Choroid plexus epithelial cell (primary cell): ENCODE measurements around the gene DDX54.

Source experiments
- DNase-seq: peaks from one replicate; pipeline ENCODE4 v3.0.0-alpha.2; 2010; ENCODE audit warnings: low read depth
- H3K4me3 ChIP-seq: 2 replicates; pipeline ENCODE4 v1.5.1; 2011; ENCODE audit warnings: low read depth, mild to moderate bottlenecking, control low read depth, low read length, moderate library complexity
- TF ChIP-seq, protein P1 (sequence below): conservative IDR thresholded peaks from 2 replicates; pipeline ENCODE4 v1.5.1; 2011; ENCODE audit warnings: low read depth, mild to moderate bottlenecking, control low read depth, inconsistent platforms, low read length, moderate library complexity

The DDX54 gene

GRCh38 chr12:113185180-113186032 is at the start of gene DDX54, which contains the start of gene RITA1:
TSS of gene DDX54 (minus strand) at chr12:113185478. CDS start at chr12:113185451, 27 bp downstream.
TSS of gene RITA1 (plus strand) at chr12:113185721. CDS start at chr12:113186747, 1,026 bp downstream.
- TF ChIP-seq, protein P1, sequence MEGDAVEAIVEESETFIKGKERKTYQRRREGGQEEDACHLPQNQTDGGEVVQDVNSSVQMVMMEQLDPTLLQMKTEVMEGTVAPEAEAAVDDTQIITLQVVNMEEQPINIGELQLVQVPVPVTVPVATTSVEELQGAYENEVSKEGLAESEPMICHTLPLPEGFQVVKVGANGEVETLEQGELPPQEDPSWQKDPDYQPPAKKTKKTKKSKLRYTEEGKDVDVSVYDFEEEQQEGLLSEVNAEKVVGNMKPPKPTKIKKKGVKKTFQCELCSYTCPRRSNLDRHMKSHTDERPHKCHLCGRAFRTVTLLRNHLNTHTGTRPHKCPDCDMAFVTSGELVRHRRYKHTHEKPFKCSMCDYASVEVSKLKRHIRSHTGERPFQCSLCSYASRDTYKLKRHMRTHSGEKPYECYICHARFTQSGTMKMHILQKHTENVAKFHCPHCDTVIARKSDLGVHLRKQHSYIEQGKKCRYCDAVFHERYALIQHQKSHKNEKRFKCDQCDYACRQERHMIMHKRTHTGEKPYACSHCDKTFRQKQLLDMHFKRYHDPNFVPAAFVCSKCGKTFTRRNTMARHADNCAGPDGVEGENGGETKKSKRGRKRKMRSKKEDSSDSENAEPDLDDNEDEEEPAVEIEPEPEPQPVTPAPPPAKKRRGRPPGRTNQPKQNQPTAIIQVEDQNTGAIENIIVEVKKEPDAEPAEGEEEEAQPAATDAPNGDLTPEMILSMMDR: no peak
- peak within 1 kb of the TSS; percentile 96 for H3K4me3 ChIP-seq
- DNase-seq: peak; percentile 76

GRCh38 chr12:113234483-113234882 is 49.2 kb upstream of the DDX54 start:
- H3K4me3 ChIP-seq: no peak overlapping the region
- DNase-seq: no peak
- TF ChIP-seq, protein P1: no peak

DNA sequence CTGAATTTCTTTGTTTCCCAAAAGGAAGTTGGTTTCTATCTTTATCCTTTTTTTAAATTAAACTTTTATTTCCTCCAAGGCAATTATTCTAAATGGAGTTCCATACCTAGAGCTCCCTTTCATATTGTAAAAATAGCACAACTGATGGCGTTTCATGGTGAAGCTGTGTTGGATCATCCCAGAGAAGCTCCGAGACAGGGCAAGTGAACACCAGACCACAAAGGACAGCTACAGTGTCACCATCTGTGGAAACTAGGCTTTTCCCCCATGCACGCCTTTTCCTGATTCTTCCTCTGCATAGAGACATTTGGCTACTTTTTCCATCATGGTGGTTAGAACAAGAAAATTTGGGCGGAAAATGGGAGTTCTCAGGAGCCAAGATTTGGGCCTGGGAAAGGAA is 48.7 kb upstream of the DDX54 start:
- no peak overlapping the region for H3K4me3 ChIP-seq
- DNase-seq: no peak
- TF ChIP-seq, protein P1: no peak

DNA sequence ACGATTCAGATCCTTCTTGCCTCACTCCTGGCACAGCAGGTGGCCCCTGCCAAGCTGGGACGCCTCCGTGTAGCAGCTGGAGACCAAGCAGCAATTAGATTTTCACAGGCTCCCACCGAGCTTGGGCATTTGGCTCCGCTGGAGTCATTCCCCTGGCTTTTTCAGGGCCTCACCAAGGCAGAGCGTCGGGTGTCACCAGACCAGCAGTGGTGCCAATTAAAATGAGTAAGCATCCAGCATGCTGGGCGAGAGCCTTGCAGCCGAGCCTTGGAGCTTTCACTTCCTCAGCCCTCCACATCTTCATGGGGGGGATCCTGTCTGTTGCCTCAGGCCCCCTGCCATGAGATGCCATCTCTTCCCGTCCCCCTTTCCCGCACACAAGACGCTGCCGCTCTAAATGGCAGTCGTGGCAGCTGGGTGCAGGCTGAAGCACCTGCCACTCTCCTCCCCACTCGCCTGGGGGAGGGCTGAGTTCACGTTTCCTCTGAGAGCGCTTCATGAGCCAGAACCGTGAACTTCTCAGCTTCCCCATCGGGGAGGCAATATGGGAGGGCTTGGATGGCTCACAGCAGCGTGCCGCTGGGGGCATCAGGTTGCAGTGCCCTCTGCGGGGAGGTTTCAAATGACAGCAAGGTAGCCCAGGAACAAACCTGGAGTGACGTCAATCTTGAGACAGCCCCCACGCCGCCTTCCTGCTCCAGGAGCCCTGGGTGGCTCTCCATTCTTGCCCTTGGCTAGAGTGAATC is 47.7 kb upstream of the DDX54 start:
- no peak overlapping the region for H3K4me3 ChIP-seq
- TF ChIP-seq, protein P1: no peak
- peak; percentile 73 for DNase-seq

DNA sequence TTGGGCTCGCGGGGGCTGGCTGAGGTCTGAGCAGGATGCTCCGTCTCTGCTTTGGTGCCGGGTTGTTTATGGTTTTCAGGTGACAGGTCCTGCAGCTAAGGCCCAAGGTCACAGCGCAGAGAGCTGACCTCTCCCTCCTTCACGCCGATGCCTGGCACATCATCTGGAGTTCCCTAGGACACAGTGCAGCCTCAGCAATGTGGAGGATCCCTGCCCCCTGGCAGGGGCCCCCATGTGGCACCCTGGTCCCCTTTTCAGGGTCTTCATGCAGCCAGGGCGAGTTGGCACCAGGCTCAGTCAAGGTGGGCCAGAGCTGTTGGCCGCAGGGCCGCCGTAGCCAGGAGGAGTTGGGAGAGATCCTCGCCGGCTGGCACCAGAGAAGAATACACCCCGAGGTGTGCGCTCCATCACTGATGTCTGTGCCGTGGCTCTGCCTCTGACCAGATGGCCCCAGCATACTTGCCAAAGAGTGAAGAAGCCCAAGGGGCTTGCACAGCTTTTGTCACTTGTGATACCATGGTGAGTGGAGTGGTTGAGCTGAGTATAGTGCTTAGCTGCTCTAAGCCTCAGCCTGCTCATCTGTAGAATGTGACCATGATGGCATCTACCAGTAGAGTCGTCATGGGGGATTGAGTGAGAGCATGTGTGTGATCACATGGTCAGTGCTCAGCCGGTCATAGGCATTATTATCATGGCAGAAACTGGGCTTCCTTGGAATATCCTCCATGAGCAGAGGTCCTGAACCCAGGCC is 47.0 kb upstream of the DDX54 start:
- TF ChIP-seq, protein P1: no peak
- no peak overlapping the region for H3K4me3 ChIP-seq
- no peak for DNase-seq

DNA sequence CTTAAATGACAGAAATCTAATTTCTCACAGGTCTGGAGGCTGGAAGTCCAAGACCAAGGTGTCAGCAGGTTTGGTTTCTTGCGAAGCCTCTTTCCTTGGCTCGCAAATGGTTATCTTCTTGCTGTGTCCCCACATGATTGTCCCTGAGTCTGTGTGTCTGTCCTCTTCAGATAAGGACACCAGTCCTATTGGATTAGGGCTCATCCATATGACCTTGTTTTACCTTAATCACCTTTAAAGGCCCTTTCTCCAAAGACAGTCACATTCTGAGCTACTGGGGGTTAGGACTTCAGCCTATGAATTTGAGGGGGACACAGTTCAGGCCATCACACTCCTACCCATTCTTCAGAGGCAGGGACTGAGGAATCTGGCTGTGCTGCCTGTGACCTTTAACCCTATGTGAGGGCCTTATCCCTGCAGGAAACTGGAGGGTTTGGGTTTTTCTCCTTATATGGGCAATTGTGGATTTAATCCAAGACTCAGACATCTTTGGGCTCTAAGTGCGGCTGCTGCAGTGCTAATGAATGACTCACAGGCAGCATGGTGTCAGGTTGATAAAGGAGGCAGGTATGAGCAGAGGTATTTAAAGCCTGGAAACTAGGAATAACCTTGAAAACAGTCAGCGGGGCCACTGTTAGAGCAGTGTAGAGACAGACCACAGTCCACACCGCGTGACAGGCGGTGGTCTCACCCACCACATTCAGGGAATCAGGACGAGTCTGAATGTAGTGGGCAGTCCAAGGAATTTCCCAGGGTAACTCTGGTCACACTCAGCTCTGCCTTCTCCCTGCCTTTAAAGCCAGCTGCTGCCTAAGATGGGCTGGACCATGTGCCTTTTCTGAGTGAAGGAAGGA is 46.2 kb upstream of the DDX54 start:
- H3K4me3 ChIP-seq: no peak overlapping the region
- TF ChIP-seq, protein P1: no peak
- DNase-seq: peak; percentile 91
